LNCaP clone FGC (cell line): ENCODE results near the gene RANBP3.

ENCODE experiments used
- DNase-seq: peaks from one replicate; pipeline ENCODE4 v3.0.0-alpha.2; 2011; ENCODE audit warnings: low read depth
- H3K4me3 ChIP-seq: 2 replicates; pipeline ENCODE4 v1.5.1; 2011; ENCODE audit warnings: mild to moderate bottlenecking, low read depth, low read length, control low read depth
- TF ChIP-seq, protein P1 (sequence below): IDR thresholded peaks from 2 replicates; pipeline ENCODE4 v1.5.1; 2012; ENCODE audit warnings: mild to moderate bottlenecking; ENCODE audit not compliant: control insufficient read depth, insufficient read depth; ENCODE audit errors: extremely low read depth

RANBP3 gene

DNA sequence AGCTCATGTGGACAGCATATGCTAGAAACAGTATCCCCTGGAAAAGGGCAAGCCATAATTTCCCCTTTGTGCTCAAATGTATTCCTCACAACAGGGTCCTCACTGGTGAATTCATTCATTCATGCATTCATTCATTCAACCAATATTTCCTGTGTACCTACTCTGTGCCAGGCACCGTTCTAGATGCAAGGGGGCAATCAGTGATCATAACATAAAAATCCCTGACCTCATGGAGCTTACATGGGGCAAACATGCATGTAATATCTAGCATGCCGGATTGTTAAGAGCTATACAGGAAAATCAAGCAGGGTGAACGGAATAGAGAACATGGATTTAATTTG, 2.6 kb downstream of the RANBP3 start:
- DNase-seq = no peak
- TF ChIP-seq, protein P1, sequence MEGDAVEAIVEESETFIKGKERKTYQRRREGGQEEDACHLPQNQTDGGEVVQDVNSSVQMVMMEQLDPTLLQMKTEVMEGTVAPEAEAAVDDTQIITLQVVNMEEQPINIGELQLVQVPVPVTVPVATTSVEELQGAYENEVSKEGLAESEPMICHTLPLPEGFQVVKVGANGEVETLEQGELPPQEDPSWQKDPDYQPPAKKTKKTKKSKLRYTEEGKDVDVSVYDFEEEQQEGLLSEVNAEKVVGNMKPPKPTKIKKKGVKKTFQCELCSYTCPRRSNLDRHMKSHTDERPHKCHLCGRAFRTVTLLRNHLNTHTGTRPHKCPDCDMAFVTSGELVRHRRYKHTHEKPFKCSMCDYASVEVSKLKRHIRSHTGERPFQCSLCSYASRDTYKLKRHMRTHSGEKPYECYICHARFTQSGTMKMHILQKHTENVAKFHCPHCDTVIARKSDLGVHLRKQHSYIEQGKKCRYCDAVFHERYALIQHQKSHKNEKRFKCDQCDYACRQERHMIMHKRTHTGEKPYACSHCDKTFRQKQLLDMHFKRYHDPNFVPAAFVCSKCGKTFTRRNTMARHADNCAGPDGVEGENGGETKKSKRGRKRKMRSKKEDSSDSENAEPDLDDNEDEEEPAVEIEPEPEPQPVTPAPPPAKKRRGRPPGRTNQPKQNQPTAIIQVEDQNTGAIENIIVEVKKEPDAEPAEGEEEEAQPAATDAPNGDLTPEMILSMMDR = no peak
- H3K4me3 ChIP-seq = no peak overlapping the region

DNA sequence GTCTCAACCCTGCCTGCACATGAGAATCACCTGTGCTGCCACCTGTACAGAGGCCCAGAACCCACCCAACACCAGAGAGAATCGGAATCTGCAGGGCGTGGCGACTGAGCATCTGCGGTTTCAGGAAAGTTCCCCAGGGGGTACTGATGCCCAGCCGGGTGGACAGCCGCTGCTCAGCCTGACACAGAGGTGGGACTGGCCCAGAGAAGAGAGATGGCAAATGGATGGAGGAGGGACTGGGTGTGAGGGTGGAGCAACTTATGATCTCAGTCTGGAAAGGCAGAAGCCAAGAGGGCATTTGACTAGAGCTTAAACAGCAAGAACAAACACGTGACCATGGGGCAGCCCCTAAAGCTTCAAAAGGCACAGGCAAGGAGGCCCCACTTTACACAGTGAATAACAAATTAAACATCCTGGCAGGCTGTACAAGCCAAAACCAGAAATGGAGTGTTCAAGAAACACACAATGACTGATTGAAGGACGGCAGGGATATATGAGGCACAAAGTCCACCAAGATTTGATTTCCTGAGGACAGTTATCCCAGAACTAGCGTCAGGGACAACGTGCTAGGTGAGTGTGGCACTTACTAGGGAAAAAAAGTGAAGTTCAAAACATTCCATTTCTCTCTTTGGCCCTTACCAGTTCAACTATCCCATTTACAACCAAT, 3.1 kb downstream of the RANBP3 start:
- TF ChIP-seq, protein P1 = no peak

DNA sequence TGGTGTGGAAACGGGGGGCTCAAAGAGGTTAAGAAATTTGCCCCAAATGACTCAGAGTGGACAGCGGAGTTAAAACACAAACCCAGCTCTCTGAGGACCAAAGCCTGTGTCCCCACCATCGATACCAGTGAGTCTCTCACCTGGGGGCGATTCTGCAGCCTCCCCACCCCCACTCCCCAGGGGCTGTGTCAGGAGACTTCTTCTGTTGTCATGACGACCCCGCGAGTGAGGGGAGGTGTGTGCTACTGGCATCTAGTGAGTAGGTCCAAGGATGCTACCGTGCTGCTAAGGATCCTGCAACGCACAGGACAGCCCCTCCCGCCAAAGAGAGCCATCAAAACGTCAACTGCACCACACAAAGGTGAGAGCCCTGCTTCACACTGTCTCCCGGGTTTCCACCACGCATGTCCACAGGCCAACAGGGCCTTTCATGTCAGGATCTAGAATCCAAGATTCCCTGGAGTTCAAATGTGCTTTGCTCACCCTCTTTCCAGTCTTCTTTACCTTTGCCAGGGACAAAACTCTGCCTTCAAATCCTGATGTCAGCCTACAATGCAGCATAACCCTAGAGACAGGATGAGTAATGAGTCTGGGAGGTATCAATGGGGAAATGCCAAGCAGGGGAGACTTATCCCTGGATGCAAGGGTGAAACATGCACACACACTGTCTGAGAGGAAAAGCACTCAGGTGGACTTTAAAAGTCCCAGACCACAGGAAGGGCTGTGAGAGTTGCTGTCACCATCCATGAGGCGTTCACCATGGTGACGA, 3.9 kb downstream of the RANBP3 start:
- no peak overlapping the region for H3K4me3 ChIP-seq
- TF ChIP-seq, protein P1 = no peak

More for the DNA sequence above, 3.1 kb downstream of the RANBP3 start:
- H3K4me3 ChIP-seq = no peak overlapping the region
- no peak for DNase-seq

DNA sequence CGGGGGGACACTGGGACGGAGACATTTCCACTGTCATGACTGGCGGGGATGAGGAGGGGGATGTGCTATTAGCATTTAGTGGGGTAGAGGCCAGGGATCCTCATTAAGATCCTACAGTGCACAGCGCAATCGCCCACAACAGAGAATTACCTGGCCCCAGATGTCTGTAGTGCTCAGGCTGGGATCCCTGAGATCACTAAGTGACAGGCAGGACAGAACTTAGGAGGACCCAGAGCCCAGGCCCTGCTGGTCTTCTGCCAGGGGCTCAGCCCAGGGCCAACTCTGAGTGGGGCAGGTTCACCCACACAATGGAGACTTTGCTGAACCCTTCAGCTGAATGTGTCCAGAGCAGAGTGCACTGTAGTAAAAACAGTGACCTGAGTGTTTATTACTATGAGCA, 4.6 kb downstream of the RANBP3 start:
- TF ChIP-seq, protein P1 = no peak
- DNase-seq = no peak

More for the DNA sequence above, 3.9 kb downstream of the RANBP3 start:
- DNase-seq = no peak

DNA sequence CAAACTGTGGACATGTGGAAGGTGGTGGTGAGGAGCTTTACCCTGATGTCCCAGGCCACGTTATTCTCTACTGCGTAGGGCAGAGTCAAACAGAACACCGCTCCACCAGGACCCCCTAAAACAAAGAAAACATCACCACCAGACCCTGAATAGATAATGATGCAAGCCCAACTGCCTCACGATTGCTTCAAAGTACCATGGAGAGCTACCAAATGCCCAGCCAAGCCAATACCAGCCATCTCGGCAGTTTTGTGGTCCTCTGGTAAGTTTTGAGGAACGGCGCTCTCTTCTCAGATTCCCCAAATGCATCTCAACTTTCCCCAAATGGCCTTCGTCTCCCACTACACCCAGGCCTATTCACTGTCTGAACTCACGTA, 5.6 kb downstream of the RANBP3 start:
- H3K4me3 ChIP-seq = no peak overlapping the region
- TF ChIP-seq, protein P1 = no peak

More for the DNA sequence above, 4.6 kb downstream of the RANBP3 start:
- H3K4me3 ChIP-seq = no peak overlapping the region

DNA sequence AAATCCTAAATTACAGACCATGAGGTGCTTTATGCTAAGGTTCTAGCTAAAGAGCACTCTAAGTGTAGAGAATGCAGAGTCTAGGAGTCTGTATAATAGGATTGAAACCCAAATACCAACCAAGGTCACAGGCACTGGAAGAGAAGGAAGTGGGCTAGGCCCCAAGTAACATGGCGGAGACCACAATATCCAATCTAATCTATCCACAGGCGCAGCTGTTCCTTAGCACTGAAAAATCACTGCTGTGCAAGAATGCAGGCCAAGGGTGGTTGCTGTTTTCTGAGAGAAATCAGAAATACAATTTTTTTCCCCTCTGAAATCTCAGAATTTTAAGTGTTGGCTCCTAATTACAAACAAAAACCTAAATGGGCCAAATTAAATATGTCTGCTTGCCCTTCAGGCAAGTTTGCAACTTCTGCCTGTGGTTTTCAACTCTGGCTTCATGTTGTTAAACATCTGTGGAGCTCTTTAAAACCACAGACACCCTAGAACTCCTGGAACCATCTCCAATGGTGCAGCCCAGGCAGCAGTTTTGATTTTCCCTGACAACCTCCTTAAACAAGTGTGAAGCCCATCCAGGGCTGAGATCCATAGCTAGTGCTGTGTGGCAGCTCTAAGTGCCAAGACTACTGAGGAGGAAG, 6.1 kb downstream of the RANBP3 start:
- no peak overlapping the region for H3K4me3 ChIP-seq
- no peak for DNase-seq
- TF ChIP-seq, protein P1 = no peak

More for the DNA sequence above, 5.6 kb downstream of the RANBP3 start:
- no peak for DNase-seq
